AG09309 (cell line): ENCODE data around the gene RAN.

Experiments used
- DNase-seq: peaks from one replicate; pipeline ENCODE4 v3.0.0-alpha.2; 2010; ENCODE audit warnings: low read depth
- H3K4me3 ChIP-seq: 2 replicates; pipeline ENCODE4 v1.5.1; 2011; ENCODE audit warnings: mild to moderate bottlenecking, low read depth, low read length, moderate library complexity; ENCODE audit not compliant: control insufficient read depth
- TF ChIP-seq, protein P1 (sequence below): IDR thresholded peaks from 2 replicates; pipeline ENCODE4 v1.5.1; 2011; ENCODE audit warnings: mild to moderate bottlenecking, low read depth, low read length, inconsistent platforms; ENCODE audit not compliant: insufficient read depth, control insufficient read depth; ENCODE audit errors: missing control alignments

Gene RAN

DNA sequence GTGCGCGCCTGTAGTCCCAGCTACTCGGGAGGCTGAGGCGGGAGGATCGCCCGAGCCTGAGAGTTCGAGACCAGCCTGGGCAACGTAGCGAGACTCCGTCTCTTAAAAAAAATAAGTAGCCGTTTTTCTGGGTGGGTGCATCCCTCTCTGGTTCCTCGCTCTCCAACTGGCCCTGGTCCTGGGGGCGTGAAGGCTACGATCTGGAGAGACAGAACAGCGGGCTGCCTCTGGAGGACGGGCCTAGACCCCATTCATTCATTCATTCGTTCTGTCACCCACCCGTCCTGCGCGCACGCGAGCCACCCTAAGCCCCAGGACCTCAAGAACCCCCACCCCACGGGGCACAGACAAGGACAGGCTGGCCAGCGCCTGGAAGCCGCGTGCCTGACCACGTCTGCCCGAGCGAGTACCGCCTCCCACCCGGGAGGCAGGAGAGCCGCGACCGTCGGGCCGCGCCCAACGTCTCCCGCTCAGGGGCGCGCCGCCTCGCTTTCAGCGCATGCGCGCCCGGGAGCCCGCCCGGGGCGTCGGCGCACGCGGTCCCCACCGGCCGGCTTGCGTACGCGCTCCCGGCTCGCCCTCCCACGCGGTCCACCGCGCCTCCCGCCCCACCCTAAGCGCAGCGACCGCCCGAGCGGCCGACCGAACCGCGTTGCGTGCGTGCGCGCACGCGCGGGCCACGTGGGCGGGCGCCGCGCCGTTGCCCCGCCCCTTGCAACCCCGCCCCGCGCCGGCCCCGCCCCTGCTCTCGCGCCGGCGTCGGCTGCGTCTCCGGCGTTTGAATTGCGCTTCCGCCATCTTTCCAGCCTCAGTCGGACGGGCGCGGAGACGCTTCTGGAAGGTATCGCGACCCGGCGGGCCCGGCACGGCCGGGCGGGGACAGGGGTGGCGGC is at the start of gene RAN:
Gene RAN (plus strand): TSS at position 781 of the 893 bp plus-strand sequence. CDS start 528 bp downstream, outside the sequence.
- H3K4me3 ChIP-seq: peak within 1 kb of the TSS; percentile 61
- TF ChIP-seq, protein P1, sequence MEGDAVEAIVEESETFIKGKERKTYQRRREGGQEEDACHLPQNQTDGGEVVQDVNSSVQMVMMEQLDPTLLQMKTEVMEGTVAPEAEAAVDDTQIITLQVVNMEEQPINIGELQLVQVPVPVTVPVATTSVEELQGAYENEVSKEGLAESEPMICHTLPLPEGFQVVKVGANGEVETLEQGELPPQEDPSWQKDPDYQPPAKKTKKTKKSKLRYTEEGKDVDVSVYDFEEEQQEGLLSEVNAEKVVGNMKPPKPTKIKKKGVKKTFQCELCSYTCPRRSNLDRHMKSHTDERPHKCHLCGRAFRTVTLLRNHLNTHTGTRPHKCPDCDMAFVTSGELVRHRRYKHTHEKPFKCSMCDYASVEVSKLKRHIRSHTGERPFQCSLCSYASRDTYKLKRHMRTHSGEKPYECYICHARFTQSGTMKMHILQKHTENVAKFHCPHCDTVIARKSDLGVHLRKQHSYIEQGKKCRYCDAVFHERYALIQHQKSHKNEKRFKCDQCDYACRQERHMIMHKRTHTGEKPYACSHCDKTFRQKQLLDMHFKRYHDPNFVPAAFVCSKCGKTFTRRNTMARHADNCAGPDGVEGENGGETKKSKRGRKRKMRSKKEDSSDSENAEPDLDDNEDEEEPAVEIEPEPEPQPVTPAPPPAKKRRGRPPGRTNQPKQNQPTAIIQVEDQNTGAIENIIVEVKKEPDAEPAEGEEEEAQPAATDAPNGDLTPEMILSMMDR: no peak
- DNase-seq: peak; percentile 61

DNA sequence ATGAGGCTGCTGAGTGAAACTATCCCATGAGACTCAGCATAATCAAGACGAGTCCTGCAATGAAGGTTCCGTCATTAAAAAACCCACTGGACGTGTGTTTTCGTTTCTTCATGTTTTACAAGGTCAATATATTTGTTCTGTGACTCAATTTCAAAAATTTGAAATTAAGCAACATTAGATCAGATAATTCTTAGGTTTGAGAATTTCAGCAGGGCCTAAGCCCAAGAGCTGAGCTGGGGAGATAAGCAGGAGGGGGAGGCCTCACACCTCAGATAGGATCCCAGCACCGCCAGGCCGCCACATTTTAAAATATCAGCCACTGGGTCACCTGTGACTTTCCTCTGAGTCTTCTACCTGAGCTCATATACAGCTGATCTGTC is 46.1 kb upstream of the RAN start:
- no peak for DNase-seq
- no peak overlapping the region for H3K4me3 ChIP-seq
- TF ChIP-seq, protein P1: no peak

DNA sequence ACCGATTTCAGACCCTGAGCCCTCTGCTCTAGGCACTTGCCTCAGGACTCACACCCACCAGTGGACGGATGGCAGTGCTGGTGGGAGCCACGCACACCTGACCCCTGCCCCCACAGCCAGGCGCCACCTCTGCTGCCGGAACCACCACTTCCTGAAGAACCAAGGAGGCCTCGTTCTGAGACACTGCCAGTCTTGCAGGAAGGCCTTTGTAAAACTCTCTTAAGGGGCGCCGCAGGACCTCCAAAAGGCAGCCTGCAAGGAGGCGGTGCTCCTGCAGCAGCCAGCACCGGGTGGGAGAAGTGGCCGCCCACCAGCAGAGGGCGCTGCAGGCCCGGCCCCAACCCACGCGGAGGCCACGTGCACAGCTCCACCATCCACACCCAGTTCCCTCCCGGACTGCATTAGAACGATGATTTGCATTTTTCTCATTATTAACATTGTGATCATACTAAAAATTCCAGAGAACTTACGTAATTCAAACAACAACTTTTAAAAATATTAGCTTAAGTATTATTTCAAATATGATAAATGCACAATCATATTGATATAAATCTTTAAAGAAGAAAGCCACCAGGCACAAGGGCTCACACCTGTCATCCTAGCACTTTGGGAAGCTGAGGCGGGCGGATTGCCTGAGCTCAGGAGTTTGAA is 45.6 kb upstream of the RAN start:
- TF ChIP-seq, protein P1: peak; percentile 70
- no peak overlapping the region for H3K4me3 ChIP-seq
- no peak for DNase-seq

DNA sequence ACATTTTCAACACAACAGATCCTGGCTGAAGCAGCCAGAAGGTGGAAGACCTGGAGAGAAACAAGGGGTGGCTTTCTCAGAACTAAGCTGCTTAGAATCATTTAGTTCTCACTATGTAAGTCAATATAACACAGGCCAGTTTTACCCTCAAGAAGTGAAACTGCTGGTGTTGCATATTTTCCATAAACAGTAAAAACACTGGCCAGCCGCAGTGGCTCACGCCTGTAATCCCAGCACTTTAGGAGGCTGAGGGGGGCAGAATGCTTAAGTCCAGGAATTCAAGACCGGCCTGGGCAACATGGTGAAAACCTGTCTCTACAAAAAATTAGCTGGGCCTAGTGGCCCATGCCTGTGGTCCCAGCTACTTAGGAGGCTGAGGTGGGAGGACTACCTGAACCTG is 44.4 kb upstream of the RAN start:
- no peak for DNase-seq
- TF ChIP-seq, protein P1: no peak
- H3K4me3 ChIP-seq: no peak overlapping the region

DNA sequence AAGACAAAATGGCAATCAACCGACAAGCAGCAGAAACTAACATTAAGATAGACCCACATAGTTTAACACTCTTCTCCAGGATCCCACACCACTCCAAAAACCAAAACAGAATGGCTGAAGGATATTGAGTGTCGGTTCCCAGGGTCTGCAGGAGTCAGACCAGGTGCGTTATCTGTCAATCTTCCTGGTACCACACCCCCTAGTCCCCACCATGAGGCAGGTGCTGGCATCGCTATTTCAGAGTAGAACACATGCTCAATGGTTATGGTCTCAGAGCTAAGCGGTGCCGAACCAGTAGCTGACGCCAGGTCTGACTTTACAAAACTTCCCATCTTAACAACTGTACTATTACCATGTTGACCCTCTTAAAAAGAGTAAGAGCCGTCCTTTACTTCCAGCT is 43.0 kb upstream of the RAN start:
- H3K4me3 ChIP-seq: no peak overlapping the region
- no peak for DNase-seq
- TF ChIP-seq, protein P1: no peak

DNA sequence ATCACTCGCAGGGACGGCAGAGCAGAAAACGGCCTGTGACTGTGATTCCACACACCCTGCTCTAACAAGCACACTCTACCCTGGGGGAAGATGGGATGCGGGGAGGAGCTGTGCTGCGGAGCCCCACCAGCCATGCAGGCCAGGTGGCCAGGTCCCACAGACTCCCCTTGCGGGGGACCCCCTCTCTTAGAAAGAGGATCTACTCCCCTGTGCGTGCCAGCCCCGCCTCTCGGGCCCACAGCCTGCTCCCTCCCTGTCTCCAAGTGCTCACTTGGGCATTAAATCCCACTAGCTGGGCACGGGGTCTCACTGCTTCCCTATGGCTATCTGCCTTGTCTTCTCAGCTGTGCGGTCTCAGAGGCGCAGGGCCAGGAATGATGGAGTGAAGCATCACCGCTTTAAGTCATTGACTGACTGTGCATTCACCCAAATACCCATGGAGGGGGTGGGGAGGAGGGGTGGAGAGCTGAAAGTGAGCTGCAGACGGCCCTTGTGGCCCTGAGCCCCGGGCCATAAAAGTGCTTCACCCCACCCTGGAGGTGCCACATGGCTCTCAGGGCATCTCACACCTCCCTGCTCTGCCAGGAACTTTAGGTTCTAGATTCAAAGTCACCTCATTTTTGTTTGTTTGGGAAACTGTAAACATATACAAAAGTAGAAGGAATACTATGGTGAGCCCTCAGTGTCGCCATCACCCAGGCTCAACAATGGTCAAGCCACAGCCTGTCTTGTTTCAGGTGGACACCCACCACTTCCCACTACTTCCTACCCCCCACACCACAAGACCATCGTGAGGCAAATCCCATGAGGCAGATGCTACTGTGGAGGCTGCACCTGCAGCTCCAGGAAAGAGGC is 42.2 kb upstream of the RAN start:
- TF ChIP-seq, protein P1: no peak
- no peak for DNase-seq
- no peak overlapping the region for H3K4me3 ChIP-seq
